Measurements from ENCODE around the gene CNTN1.

The CNTN1 gene

GRCh38 chr12:40752011-40752410 is 59.8 kb downstream of the CNTN1 start:
- DNase-seq (ENCODE audit: low read depth) = no peak

DNA sequence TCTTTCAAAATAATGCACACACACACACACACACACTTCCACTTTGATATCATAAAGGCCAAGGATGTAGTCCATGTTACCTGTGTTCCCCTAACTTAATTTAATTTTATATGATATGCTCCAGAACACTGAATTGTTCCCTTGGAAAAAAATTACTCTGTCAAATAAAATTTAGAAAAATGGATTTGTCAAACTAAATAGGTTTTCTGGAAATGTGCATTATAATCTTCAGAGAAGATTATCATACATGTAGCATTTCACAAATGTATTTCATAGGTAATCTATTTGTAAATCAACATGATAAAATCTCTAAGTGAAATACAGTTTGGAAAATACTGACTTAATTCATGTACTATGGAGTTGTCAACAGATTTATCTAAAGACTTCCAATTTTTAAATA is 68.6 kb downstream of the CNTN1 start:
- DNase-seq (ENCODE audit: low read depth) = no peak
- TF ChIP-seq CTCF (IDR thresholded peaks at IDR 0.05; ENCODE audit: control insufficient read depth, extremely low read depth, insufficient read depth) = no peak
- no peak overlapping the region for H3K4me3 ChIP-seq (ENCODE audit: low read depth, low read length)

More at GRCh38 chr12:40752011-40752410, 59.8 kb downstream of the CNTN1 start:
- H3K4me3 ChIP-seq (ENCODE audit: low read depth, low read length) = no peak overlapping the region
- no peak for TF ChIP-seq CTCF (IDR thresholded peaks at IDR 0.05; ENCODE audit: control insufficient read depth, extremely low read depth, insufficient read depth)

DNA sequence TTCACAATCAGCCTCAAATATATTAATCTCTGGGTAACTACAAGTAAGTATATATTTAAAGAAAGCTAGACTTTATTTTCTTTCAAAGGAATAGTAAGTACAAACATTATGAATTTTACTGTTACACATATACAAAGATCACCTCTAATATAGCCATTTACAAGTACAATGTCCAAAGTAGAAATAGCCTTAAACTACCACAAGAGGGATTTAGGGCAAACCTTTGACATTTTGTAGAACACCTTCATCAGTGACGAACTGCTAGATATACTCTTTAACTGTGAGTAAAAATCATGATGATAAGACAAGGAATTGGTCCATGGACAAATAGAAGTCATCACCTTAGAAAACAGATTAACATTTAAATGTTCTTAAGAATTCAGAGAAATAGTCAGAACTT is 69.8 kb downstream of the CNTN1 start:
- TF ChIP-seq CTCF (IDR thresholded peaks at IDR 0.05; ENCODE audit: control insufficient read depth, extremely low read depth, insufficient read depth) = 0 out of 2 replicates have a peak, but pooled peaks have one; percentile 15
- DNase-seq (ENCODE audit: low read depth) = no peak
- no peak overlapping the region for H3K4me3 ChIP-seq (ENCODE audit: low read depth, low read length)

- no peak for TF ChIP-seq CTCF (IDR thresholded peaks at IDR 0.05; ENCODE audit: control insufficient read depth, extremely low read depth, insufficient read depth)
Observed at GRCh38 chr12:40768125-40768864, 76.1 kb downstream of the CNTN1 start.

GRCh38 chr12:40769846-40770245 is 77.6 kb downstream of the CNTN1 start:
- TF ChIP-seq CTCF (IDR thresholded peaks at IDR 0.05; ENCODE audit: control insufficient read depth, extremely low read depth, insufficient read depth) = no peak
- no peak overlapping the region for H3K4me3 ChIP-seq (ENCODE audit: low read depth, low read length)
- DNase-seq (ENCODE audit: low read depth) = no peak

More at GRCh38 chr12:40768125-40768864, 76.1 kb downstream of the CNTN1 start:
- no peak for DNase-seq (ENCODE audit: low read depth)
- H3K4me3 ChIP-seq (ENCODE audit: low read depth, low read length) = no peak overlapping the region

DNA sequence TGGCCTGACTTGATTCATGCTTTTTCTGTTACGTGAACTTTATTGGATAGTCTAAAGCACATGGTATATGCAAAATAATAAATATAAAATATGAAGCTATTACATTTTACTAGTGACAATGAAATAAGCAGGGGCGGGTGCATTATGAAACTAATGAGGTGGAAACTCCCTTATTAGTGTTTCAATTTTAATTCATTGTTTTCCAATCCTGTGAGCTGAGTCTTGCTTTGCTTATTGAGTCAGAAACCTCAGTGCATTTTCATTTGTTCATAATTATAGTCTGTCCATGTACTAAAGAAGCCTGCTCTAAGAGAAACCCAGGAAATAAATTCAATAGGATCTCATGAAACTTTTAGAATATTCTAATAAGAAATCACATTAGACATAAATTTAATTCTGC is 78.5 kb downstream of the CNTN1 start:
- no peak overlapping the region for H3K4me3 ChIP-seq (ENCODE audit: low read depth, low read length)
- DNase-seq (ENCODE audit: low read depth) = no peak
- no peak for TF ChIP-seq CTCF (IDR thresholded peaks at IDR 0.05; ENCODE audit: control insufficient read depth, extremely low read depth, insufficient read depth)

GRCh38 chr12:40775661-40776060 is 83.4 kb downstream of the CNTN1 start:
- no peak for TF ChIP-seq CTCF (IDR thresholded peaks at IDR 0.05; ENCODE audit: control insufficient read depth, extremely low read depth, insufficient read depth)
- H3K4me3 ChIP-seq (ENCODE audit: low read depth, low read length) = no peak overlapping the region
- no peak for DNase-seq (ENCODE audit: low read depth)
